Uterus (tissue), 2 donors: ENCODE measurements around the gene EMILIN3.

Source experiments
- CTCF ChIP-seq, 4 experiments: fragments of 200-600 bp in 2 of 4; fragments of 450-650 bp in 2 of 4; sonication (generic) in 2 of 4; IDR thresholded peaks; one replicate each; pipeline ENCODE4 v1.5.1; 2016 to 2019; ENCODE audit warnings: antibody characterized with exemption in 4 of 4, mild to moderate bottlenecking in 2 of 4, moderate library complexity in 1 of 4
- POLR2A ChIP-seq, 2 donors: fragments of 450-650 bp; IDR thresholded peaks; one replicate each; pipeline ENCODE4 v1.6.1; 2016; ENCODE audit warnings: antibody characterized with exemption in 2 of 2, mild to moderate bottlenecking in 1 of 2, moderate library complexity in 1 of 2

- TF ChIP-seq CTCF (IDR thresholded peaks at IDR 0.05) (no peak), POLR2A (IDR thresholded peaks at IDR 0.05) (no peak)
Observed at GRCh38 chr20:41362748-41363140, 3.9 kb downstream of the EMILIN3 start.
